Upper lobe of right lung (tissue), 1 donor: ENCODE data around the gene BTBD2. TPM values are rescaled to one million over a fixed set of nuclear protein-coding genes. Genes with fewer than 3 reads are reported as not detected.

Experiments used
- ATAC-seq: fragments of 200-7000 bp; cut with Tn5 transposase; one replicate; pipeline ENCODE4 v1.9.1; 2020; ENCODE audit warnings: mild to moderate bottlenecking, moderate library complexity
- DNase-seq: peaks from one replicate; pipeline ENCODE4 v3.0.0-alpha.2; 2020
- H3K27ac ChIP-seq: fragments of 200-600 bp; one replicate; pipeline ENCODE4 v1.8.0; 2022
- H3K27me3 ChIP-seq: fragments of 200-600 bp; one replicate; pipeline ENCODE4 v1.8.0; 2022; ENCODE audit warnings: mild to moderate bottlenecking
- H3K36me3 ChIP-seq: fragments of 200-600 bp; one replicate; pipeline ENCODE4 v1.8.0; 2022
- H3K4me1 ChIP-seq: fragments of 200-600 bp; one replicate; pipeline ENCODE4 v1.8.0; 2022
- H3K4me3 ChIP-seq: fragments of 200-600 bp; one replicate; pipeline ENCODE4 v1.8.0; 2022; ENCODE audit warnings: mild to moderate bottlenecking
- H3K9me3 ChIP-seq: fragments of 200-600 bp; one replicate; pipeline ENCODE4 v1.8.0; 2022
- CTCF ChIP-seq: fragments of 200-600 bp; IDR thresholded peaks from one replicate; pipeline ENCODE4 v1.8.0; 2022; ENCODE audit warnings: antibody characterized with exemption
- intact Hi-C: fragments of 100-400 bp; cut with DNase I; formaldehyde crosslinking; loops from one replicate; pipeline ENCODE4 v1.11.0; 2022
- total RNA-seq: library from RNA; stranded (reverse); fragmentation: NEBNext Ultra II Directional; extraction: Animal tissue kit (Norgen Biotek cat#: 25700); gene quantifications from one replicate; pipeline ENCODE4 v1.2.1, GENCODE V29; 2021
- donor health status: DM: no; HTN: yes; CAD: no; lungs with severe emphysema.

BTBD2 gene
- total RNA-seq, 1 donor from 2014 or later, result 56.5 TPM

GRCh38 chr19:1975162-1975480 lies 40.4 kb downstream of the BTBD2 start:
- Histone ChIP-seq H3K27me3 (no peaks in the 10 kb centered on the region), H3K36me3 (peaks cover 37% of the 10 kb centered on the region), H3K9me3 (no peaks in the 10 kb centered on the region), H3K4me3 (no peak overlapping the region), H3K4me1 (no peaks in the 10 kb centered on the region), H3K27ac (no peak overlapping the region)
- no peak for ATAC-seq
- intact Hi-C loops, result no loop called here
- DNase-seq, result no peak
- no peak for TF ChIP-seq CTCF

GRCh38 chr19:1974381-1975161 lies 40.9 kb downstream of the BTBD2 start:
- no peak for TF ChIP-seq CTCF
- H3K4me3 ChIP-seq, result no peak overlapping the region
- H3K4me1 ChIP-seq, result no peaks in the 10 kb centered on the region
- H3K27ac ChIP-seq, result no peak overlapping the region
- no peaks in the 10 kb centered on the region for H3K27me3 ChIP-seq
- H3K36me3 ChIP-seq, result peaks cover 37% of the 10 kb centered on the region
- intact Hi-C loops, result no loop called here
- no peak for ATAC-seq
- DNase-seq, result no peak
- no peaks in the 10 kb centered on the region for H3K9me3 ChIP-seq

- peak; percentile 52 for DNase-seq
- Histone ChIP-seq H3K36me3 (peaks cover 28% of the 10 kb centered on the region), H3K27me3 (no peaks in the 10 kb centered on the region), H3K4me3 (no peak overlapping the region), H3K27ac (no peak overlapping the region), H3K9me3 (no peaks in the 10 kb centered on the region), H3K4me1 (no peaks in the 10 kb centered on the region)
- no peak for ATAC-seq
- TF ChIP-seq CTCF, result no peak
- intact Hi-C loops, result no loop called here
Observed at GRCh38 chr19:1970806-1971502, 44.6 kb downstream of the BTBD2 start.

- intact Hi-C loops, result no loop called here
- Histone ChIP-seq H3K4me1 (no peaks in the 10 kb centered on the region), H3K4me3 (no peak overlapping the region), H3K36me3 (peaks cover 21% of the 10 kb centered on the region), H3K27me3 (no peaks in the 10 kb centered on the region), H3K9me3 (no peaks in the 10 kb centered on the region), H3K27ac (no peak overlapping the region)
- no peak for ATAC-seq
- no peak for DNase-seq
- TF ChIP-seq CTCF, result no peak
Observed at GRCh38 chr19:1970003-1970805, 45.3 kb downstream of the BTBD2 start.

- Histone ChIP-seq H3K4me1 (no peaks in the 10 kb centered on the region), H3K36me3 (peaks cover 19% of the 10 kb centered on the region), H3K4me3 (no peak overlapping the region), H3K27me3 (no peaks in the 10 kb centered on the region), H3K9me3 (no peaks in the 10 kb centered on the region), H3K27ac (no peak overlapping the region)
- DNase-seq (no peak), ATAC-seq (no peak)
- intact Hi-C loops, result no loop called here
- no peak for TF ChIP-seq CTCF
Observed at GRCh38 chr19:1969176-1970002, 46.1 kb downstream of the BTBD2 start.
